NCI-H1105 (cell line): ENCODE data around the gene OGDH.
"Not testable (repeated sequence)": the region's sequence is repeated elsewhere in the genome, so short reads cannot be mapped to it uniquely, and the experiment has no call there.

Experiments used
- DNase-seq: peaks from one replicate; lab custom pipeline; 2025; lab: John Stamatoyannopoulos, UW

Gene OGDH

GRCh38 chr7:44606341-44607140, at the start of gene OGDH:
OGDH (plus strand) TSS chr7:44606627; CDS start chr7:44624344, 17,717 bp downstream.
- DNase-seq, result peak; percentile 96

GRCh38 chr7:44557485-44557884, 48.9 kb upstream of the OGDH start:
- DNase-seq, result no peak

GRCh38 chr7:44559485-44559884, 46.9 kb upstream of the OGDH start:
- no peak for DNase-seq

GRCh38 chr7:44561481-44561880, 44.9 kb upstream of the OGDH start:
- no peak for DNase-seq

DNA sequence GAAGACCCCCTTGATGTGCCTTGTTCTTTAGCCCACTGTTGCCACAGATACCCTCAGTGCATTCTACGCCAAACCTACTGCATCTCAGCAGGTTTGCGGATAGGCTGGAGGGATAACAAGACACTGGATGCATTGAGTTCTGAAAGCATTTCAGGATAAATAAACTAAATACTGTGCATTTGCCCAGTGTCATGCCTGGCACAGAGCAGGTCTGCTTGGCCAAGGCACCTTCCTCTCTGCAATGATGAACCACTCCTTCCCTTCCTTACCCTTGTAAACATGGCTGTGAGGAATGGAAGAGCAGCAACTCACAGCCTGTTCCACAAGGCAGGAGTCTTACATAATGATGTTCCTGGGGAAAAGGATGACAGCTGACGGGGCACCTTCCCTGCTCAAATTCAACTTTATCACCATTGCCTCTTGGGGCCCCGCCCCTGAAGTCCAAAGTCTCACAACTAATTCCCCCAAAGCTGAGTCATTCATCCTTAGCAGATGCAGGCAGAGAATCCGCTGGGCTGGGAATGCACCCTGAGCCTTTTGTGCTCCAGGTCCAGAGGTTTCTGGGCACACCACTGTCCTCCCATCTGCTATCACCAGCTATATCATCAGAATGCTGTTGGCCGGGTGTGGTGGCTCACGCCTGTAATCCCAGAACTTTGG, 44.3 kb upstream of the OGDH start:
- no peak for DNase-seq

- DNase-seq, result not testable (repeated sequence)
These were observed 43.8 kb upstream of the OGDH start for GRCh38 chr7:44562622-44562962.

DNA sequence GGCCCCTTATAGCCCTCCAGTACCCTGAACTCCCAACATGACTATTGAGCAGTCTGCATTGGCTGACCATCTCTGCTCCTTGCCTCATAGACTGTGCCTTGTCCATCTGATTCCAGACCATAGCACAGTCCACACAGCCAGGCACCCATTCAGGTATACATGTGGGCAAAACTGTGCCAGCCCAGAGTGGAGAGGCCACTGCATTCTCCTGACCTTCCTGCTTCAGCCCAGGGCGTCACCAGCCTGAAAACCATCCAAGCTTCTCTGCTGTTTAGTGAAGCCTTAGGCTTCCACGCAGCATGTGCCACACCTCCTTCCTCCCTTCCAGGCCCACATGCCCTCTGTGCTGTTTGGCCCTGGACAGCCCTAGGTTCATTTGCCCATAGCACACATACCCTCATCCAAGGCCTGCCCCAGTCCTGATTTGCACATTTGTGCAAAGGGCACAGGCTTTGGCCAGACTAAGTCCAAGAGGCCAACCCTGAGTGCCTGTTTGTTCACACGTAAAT, 43.2 kb upstream of the OGDH start:
- no peak for DNase-seq

DNA sequence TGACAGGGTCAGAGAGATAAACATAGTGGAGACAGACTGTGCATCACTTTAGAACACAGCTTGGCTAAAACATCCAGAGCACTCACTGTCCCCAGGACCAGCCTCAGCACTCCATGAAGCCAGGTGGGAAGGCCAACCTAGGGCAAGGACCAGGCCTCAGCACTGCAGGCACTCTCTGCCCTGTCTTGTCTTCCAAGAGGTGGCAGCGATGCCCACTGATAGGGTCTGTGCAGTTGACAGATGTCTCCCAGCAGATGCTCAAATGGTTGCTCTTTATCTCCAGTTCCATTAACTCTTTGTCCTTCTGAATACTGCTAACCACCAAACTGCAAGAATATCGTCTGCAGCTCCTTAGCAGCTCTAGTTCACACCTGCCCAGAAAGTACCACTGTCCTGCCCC, 41.8 kb upstream of the OGDH start:
- DNase-seq, result no peak

- peak; percentile 31 for DNase-seq
These were observed 41.2 kb upstream of the OGDH start for GRCh38 chr7:44565097-44565794.

GRCh38 chr7:44565795-44566559, 40.5 kb upstream of the OGDH start:
- no peak for DNase-seq

- DNase-seq, result no peak
These were observed 39.7 kb upstream of the OGDH start for GRCh38 chr7:44566680-44567079.

DNA sequence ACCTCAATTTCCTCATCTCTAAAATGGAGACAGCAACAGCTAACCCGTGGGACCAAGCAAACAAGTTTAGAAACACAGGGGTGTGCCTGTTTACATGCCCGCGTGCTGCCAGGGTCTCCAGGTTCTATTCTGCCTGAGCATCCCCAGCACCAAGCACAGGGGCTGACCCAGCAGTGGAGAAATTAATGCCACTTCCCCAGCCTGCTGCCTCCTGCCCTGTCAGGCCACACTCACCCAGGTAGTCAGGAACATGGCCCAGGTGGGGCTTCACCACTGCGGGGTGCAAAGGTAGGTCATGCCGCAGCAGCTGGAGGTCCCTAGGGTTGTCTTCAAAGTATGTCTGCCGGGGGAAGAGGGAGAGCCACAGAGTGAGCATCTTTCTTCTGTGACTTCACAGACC, 38.5 kb upstream of the OGDH start:
- no peak for DNase-seq

- no peak for DNase-seq
These were observed 37.5 kb upstream of the OGDH start for GRCh38 chr7:44568771-44569560.

DNA sequence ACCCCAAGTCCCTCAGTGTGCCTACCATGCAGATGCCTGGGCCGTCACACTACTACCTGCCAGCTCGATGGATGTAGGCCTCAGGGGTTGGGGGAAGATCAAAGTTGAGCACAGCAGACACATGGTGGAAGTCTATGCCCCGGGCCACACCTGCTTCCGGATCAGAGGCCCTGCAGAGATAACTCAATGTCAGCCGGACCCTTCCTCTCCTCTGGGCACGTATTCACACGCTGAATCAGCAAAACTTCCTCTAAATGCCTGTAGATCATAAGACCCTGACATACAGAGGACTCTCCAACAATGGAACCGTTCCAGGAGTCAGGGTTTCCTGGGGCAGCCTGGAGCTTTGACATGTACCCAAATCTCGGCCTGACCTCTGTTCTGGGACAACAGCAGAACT, 36.5 kb upstream of the OGDH start:
- no peak for DNase-seq

DNA sequence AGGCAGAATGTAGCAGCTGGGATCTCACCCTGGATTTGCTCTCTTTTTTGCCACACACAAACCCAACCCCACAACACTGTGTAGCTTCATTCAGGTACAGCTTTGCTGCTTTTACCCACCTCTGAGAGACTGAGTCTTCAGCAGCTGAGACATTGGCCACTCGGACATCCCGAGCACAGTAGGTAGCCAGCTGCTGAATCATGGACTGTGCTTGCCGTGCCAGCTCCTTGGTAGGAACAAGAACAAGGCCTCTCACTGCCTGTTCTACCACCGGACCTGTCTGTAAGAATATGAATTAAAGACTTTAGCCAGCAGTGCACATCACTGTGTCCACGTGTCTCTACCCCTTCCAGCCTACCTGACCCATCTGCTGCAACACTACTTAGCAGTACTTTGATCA, 33.7 kb upstream of the OGDH start:
- DNase-seq, result no peak

- DNase-seq, result peak; percentile 96
These were observed 32.8 kb upstream of the OGDH start, which contains the start of gene DDX56 for GRCh38 chr7:44573464-44574286. DDX56 (minus strand) TSS chr7:44573908; CDS start chr7:44573895, 13 bp downstream.

DNA sequence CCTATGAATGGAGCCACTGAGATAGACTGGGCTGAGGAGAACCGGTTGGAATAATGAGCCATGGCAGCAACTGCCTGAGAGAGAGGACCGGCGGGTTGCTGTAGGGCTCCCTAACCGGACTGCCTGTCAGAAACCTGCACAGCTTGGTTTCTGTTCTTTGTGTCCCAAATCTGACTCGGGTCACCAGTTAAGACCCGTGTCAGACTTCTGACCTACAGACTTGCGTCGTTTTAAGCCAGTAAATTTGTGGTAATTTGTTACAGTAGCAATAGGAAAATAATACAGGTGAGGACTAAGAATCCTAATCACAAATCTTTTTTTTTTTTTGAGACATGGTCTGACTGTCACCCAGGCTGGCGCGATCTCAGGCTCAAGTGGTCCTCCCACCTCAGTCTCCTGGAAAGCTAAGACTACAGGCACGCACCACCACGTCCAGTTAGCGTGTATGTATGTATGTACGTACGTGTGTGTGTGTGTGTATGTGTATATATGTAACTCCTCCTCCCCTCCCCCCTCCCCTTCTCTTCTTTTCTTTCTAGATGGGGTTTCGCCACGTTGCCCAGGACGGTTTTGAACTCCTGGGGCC, 32.0 kb upstream of the OGDH start:
- DNase-seq, result peak; percentile 40

DNA sequence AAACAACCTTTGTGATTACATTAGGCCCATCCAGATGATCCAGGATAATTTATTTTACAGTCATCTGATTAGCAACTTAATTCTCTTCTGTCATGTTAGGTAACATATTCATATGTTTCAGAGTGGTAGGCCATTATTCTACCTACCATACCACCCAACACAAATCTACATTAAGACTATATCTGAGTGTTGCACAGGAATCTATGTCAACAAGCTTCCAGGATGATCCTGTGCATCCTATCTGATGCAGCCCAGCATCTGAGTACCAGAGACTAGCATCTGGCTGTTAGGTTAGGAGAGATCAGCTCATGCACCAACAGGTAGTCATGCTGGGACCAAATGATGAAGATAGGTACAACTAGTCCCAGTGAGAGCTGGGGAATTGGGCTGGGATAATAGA, 31.4 kb upstream of the OGDH start:
- DNase-seq, result no peak

DNA sequence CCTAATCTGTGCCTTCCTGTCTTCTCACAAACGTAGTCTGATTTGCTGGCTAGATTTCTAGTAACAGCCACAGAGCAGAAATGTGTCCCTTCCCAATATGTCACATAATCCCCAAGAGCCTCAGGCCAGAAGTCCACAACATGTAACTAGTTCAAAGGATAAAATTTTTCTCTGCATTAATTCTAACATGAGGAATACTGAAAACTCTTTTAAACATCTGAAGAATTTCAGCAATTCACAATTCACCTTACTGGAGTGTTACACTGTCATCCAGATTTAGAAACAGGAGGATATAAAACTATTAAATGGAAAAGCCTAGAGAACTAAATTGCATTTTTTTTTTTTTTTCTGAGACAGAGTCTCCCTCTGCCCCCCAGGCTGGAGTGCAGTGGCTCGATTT, 30.2 kb upstream of the OGDH start:
- no peak for DNase-seq
